Caco-2 (cell line): ENCODE data around the gene ACAA1. TPM values are rescaled to one million over a fixed set of nuclear protein-coding genes. Genes with fewer than 3 reads are reported as not detected.

Source experiments
- BruUV-seq: library from RNA; stranded (reverse); fragments of 400-500 nt; replicated peaks from 2 replicates; lab custom pipeline; 2021; lab: Mats Ljungman, UMichigan
- CTCF ChIA-PET: fragments of 300-600 bp; sonication (Branson Sonifier 250); formaldehyde crosslinking; loops from one replicate; lab custom pipeline; 2022; ENCODE audit warnings: antibody characterized with exemption; lab: Charles Lee
- POLR2A ChIA-PET: fragments of 300-600 bp; sonication (Branson Sonifier 250); formaldehyde crosslinking; loops from one replicate; lab custom pipeline; 2022; ENCODE audit warnings: antibody characterized with exemption; lab: Charles Lee
- DNase-seq, 2 experiments: peaks; one replicate each; pipeline versions ENCODE4 v3.0.0 to v3.0.0-alpha.2; 2020 to 2022
- H3K27me3 ChIP-seq: replicated peaks from 2 replicates; pipeline ENCODE4 v1.6.0; 2011; ENCODE audit warnings: low read length; ENCODE audit not compliant: control insufficient read depth, insufficient read depth
- H3K36me3 ChIP-seq: 2 replicates; pipeline ENCODE4 v1.5.1; 2011; ENCODE audit warnings: low read length; ENCODE audit not compliant: control insufficient read depth, insufficient read depth
- H3K4me1 ChIP-seq: fragments of 250-450 bp; sonication (Bioruptor Pico); 2 replicates; pipeline ENCODE4 v1.5.1; 2020; ENCODE audit warnings: mild to moderate bottlenecking
- H3K4me3 ChIP-seq: 2 replicates; pipeline ENCODE4 v1.5.1; 2011; ENCODE audit warnings: low read depth, mild to moderate bottlenecking, control low read depth, low read length
- H3K9me3 ChIP-seq: fragments of 250-450 bp; sonication (Bioruptor Pico); 2 replicates; pipeline ENCODE4 v1.5.1; 2020; ENCODE audit warnings: mild to moderate bottlenecking, moderate library complexity
- H3K27ac Mint-ChIP-seq: one replicate; pipeline ENCODE4 v1.8.0; 2022; ENCODE audit warnings: mixed read lengths; ENCODE audit not compliant: unreplicated experiment
- H3K27me3 Mint-ChIP-seq: one replicate; pipeline ENCODE4 v1.8.0; 2022; ENCODE audit warnings: mixed read lengths; ENCODE audit not compliant: insufficient read depth, unreplicated experiment
- H3K36me3 Mint-ChIP-seq: one replicate; pipeline ENCODE4 v1.8.0; 2022; ENCODE audit warnings: mild to moderate bottlenecking, mixed read lengths; ENCODE audit not compliant: insufficient read depth, unreplicated experiment
- H3K4me1 Mint-ChIP-seq: one replicate; pipeline ENCODE4 v1.8.0; 2022; ENCODE audit warnings: low read depth, mixed read lengths; ENCODE audit not compliant: unreplicated experiment
- H3K4me3 Mint-ChIP-seq: one replicate; pipeline ENCODE4 v1.8.0; 2022; ENCODE audit warnings: mild to moderate bottlenecking, moderate library complexity, mixed read lengths; ENCODE audit not compliant: unreplicated experiment
- H3K9me3 Mint-ChIP-seq: one replicate; pipeline ENCODE4 v1.8.0; 2022; ENCODE audit warnings: mixed read lengths; ENCODE audit not compliant: unreplicated experiment
- CTCF ChIP-seq, 2 experiments: fragments of 200-600 bp in 1 of 2; IDR thresholded peaks; 1 replicate in 1 of 2; 2 replicates in 1 of 2; pipeline versions ENCODE4 v1.5.1 to v1.8.0; 2011 to 2022; ENCODE audit warnings: antibody characterized with exemption in 1 of 2, control low read depth in 1 of 2, inconsistent platforms in 1 of 2, low read depth in 1 of 2, low read length in 1 of 2, mild to moderate bottlenecking in 1 of 2, moderate library complexity in 1 of 2; ENCODE audit not compliant: insufficient read depth in 1 of 2, severe bottlenecking in 1 of 2, unreplicated experiment in 1 of 2
- intact Hi-C: fragments of 100-400 bp; cut with micrococcal nuclease; formaldehyde crosslinking; loops from one replicate; pipeline ENCODE4 v1.10.0; 2022; ENCODE audit not compliant: unreplicated experiment
- total RNA-seq: library from RNA; stranded (reverse); gene quantifications from 2 replicates; pipeline ENCODE4 v1.2.3, GENCODE V29; 2022

Gene ACAA1
- total RNA-seq, 1 experiment from 2014 or later: 139 TPM

DNA sequence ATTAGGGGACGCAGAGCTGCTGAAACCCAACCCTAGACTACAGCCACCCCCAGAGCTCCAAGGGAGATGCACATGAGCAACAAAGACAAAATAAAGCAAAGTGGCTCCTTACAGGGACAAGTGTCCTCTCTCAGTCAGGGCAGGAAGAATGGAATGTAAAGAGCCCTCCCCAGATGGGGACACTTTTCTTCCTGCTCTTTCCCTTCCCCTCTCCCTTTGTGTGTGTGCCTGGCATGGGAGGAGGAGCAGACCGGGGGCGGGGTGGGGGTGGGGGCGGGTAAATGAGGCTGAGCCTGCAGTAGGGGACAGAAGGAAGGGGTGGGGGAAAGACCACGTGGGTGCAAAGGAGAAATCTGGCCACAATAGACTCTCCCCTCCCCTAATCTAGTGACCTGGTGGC, 37.4 kb downstream of the ACAA1 start:
- no peak for TF ChIP-seq CTCF (IDR thresholded peaks at IDR 0.05; ENCODE audit: insufficient read depth in 1 of 2, low read depth in 1 of 2, low read length in 1 of 2, severe bottlenecking in 1 of 2, unreplicated experiment in 1 of 2)
- H3K27me3 Mint-ChIP-seq: no peaks in the 10 kb centered on the region
- H3K9me3 Mint-ChIP-seq: peaks cover under 1% of the 10 kb centered on the region
- H3K27me3 ChIP-seq: no peaks in the 10 kb centered on the region
- no peaks in the 10 kb centered on the region for H3K36me3 Mint-ChIP-seq
- CTCF ChIA-PET: no interaction called here
- no peak overlapping the region for H3K4me3 ChIP-seq
- intact Hi-C loops: no loop called here
- H3K4me3 Mint-ChIP-seq: no peak overlapping the region
- POLR2A ChIA-PET: no interaction called here
- H3K9me3 ChIP-seq: no peaks in the 10 kb centered on the region
- H3K4me1 Mint-ChIP-seq: peaks cover 13% of the 10 kb centered on the region
- no peak for DNase-seq
- BruUV-seq: no TSS peak
- H3K36me3 ChIP-seq: no peaks in the 10 kb centered on the region
- no peak overlapping the region for H3K27ac Mint-ChIP-seq
- no peaks in the 10 kb centered on the region for H3K4me1 ChIP-seq

DNA sequence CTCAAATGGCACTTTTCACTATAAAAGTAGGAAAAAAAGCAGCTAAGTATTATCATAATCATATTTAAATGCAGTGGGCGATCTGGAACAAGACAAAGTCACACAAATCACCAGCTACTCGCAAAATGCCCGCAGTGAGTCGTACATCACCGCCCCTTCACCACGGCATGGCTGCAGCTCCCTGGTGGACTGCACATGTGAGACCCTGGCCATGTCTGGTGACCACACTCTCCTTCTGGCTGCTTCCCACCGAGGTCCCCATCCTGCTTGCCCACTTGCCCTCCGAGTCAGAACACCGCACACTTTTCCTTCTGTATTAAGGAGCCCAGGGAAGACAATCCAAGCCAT, 38.6 kb downstream of the ACAA1 start:
- no peak for DNase-seq
- Mint-ChIP-seq H3K4me3 (no peak overlapping the region), H3K27ac (no peak overlapping the region), H3K36me3 (no peaks in the 10 kb centered on the region), H3K4me1 (peaks cover 13% of the 10 kb centered on the region), H3K27me3 (no peaks in the 10 kb centered on the region), H3K9me3 (no peaks in the 10 kb centered on the region)
- H3K36me3 ChIP-seq: no peaks in the 10 kb centered on the region
- intact Hi-C loops: no loop called here
- no peak for TF ChIP-seq CTCF (IDR thresholded peaks at IDR 0.05; ENCODE audit: insufficient read depth in 1 of 2, low read depth in 1 of 2, low read length in 1 of 2, severe bottlenecking in 1 of 2, unreplicated experiment in 1 of 2)
- no peak overlapping the region for H3K4me3 ChIP-seq
- no peaks in the 10 kb centered on the region for H3K27me3 ChIP-seq
- no peaks in the 10 kb centered on the region for H3K4me1 ChIP-seq
- CTCF ChIA-PET: no interaction called here
- BruUV-seq: no TSS peak
- POLR2A ChIA-PET: no interaction called here
- no peaks in the 10 kb centered on the region for H3K9me3 ChIP-seq

- intact Hi-C loops: no loop called here
- BruUV-seq: no TSS peak
- H3K9me3 ChIP-seq: no peaks in the 10 kb centered on the region
- H3K4me3 ChIP-seq: no peak overlapping the region
- H3K4me1 ChIP-seq: no peaks in the 10 kb centered on the region
- no peak for DNase-seq
- H3K9me3 Mint-ChIP-seq: no peaks in the 10 kb centered on the region
- H3K27me3 Mint-ChIP-seq: no peaks in the 10 kb centered on the region
- H3K4me1 Mint-ChIP-seq: peaks cover 13% of the 10 kb centered on the region
- H3K27ac Mint-ChIP-seq: no peak overlapping the region
- H3K27me3 ChIP-seq: no peaks in the 10 kb centered on the region
- no peaks in the 10 kb centered on the region for H3K36me3 Mint-ChIP-seq
- no peak for TF ChIP-seq CTCF (IDR thresholded peaks at IDR 0.05; ENCODE audit: insufficient read depth in 1 of 2, low read depth in 1 of 2, low read length in 1 of 2, severe bottlenecking in 1 of 2, unreplicated experiment in 1 of 2)
- H3K36me3 ChIP-seq: no peaks in the 10 kb centered on the region
- ChIA-PET POLR2A (no interaction called here), CTCF (no interaction called here)
- H3K4me3 Mint-ChIP-seq: no peak overlapping the region
These were observed 39.2 kb downstream of the ACAA1 start for GRCh38 chr3:38097446-38098375.
